ENCODE measurements around the gene SLC44A5. TPM values are rescaled to one million over a fixed set of nuclear protein-coding genes. Genes with fewer than 3 reads are reported as not detected.

Gene SLC44A5
- total RNA-seq, 1 donor from 2014 or later = 15.4 TPM

- Mint-ChIP-seq H3K4me1 (ENCODE audit: low read depth, unreplicated experiment) (peaks cover 34% of the 10 kb centered on the region), H3K9me3 (ENCODE audit: unreplicated experiment) (peaks cover 1% of the 10 kb centered on the region), H3K27me3 (ENCODE audit: unreplicated experiment) (no peaks in the 10 kb centered on the region), H3K36me3 (ENCODE audit: unreplicated experiment) (no peaks in the 10 kb centered on the region), H3K4me3 (ENCODE audit: unreplicated experiment) (no peak overlapping the region), H3K27ac (ENCODE audit: unreplicated experiment) (no peak overlapping the region)
- DNase-seq = no peak
- no peak for TF ChIP-seq CTCF (IDR thresholded peaks at IDR 0.05; ENCODE audit: partially characterized antibody, unreplicated experiment)
These were observed 300.8 kb downstream of the SLC44A5 start for GRCh38 chr1:75310067-75310466.

GRCh38 chr1:75308365-75308764, 302.5 kb downstream of the SLC44A5 start:
- no peak for DNase-seq
- H3K36me3 Mint-ChIP-seq (ENCODE audit: unreplicated experiment) = no peaks in the 10 kb centered on the region
- TF ChIP-seq CTCF (IDR thresholded peaks at IDR 0.05; ENCODE audit: partially characterized antibody, unreplicated experiment) = no peak
- H3K4me1 Mint-ChIP-seq (ENCODE audit: low read depth, unreplicated experiment) = peaks cover 24% of the 10 kb centered on the region
- no peak overlapping the region for H3K4me3 Mint-ChIP-seq (ENCODE audit: unreplicated experiment)
- peaks cover 1% of the 10 kb centered on the region for H3K9me3 Mint-ChIP-seq (ENCODE audit: unreplicated experiment)
- no peaks in the 10 kb centered on the region for H3K27me3 Mint-ChIP-seq (ENCODE audit: unreplicated experiment)
- no peak overlapping the region for H3K27ac Mint-ChIP-seq (ENCODE audit: unreplicated experiment)

- Mint-ChIP-seq H3K4me3 (ENCODE audit: unreplicated experiment) (no peak overlapping the region), H3K4me1 (ENCODE audit: low read depth, unreplicated experiment) (peaks cover 9% of the 10 kb centered on the region), H3K27me3 (ENCODE audit: unreplicated experiment) (peaks cover 2% of the 10 kb centered on the region), H3K36me3 (ENCODE audit: unreplicated experiment) (no peaks in the 10 kb centered on the region), H3K27ac (ENCODE audit: unreplicated experiment) (peak overlapping the region; percentile 1), H3K9me3 (ENCODE audit: unreplicated experiment) (no peaks in the 10 kb centered on the region)
- TF ChIP-seq CTCF (IDR thresholded peaks at IDR 0.05; ENCODE audit: partially characterized antibody, unreplicated experiment) = no peak
- no peak for DNase-seq
These were observed 305.9 kb downstream of the SLC44A5 start for GRCh38 chr1:75305061-75305460.

- no peaks in the 10 kb centered on the region for H3K9me3 Mint-ChIP-seq (ENCODE audit: unreplicated experiment)
- TF ChIP-seq CTCF (IDR thresholded peaks at IDR 0.05; ENCODE audit: partially characterized antibody, unreplicated experiment) = no peak
These were observed 317.6 kb downstream of the SLC44A5 start for GRCh38 chr1:75293270-75293669.

GRCh38 chr1:75292013-75292412, 318.9 kb downstream of the SLC44A5 start:
- H3K27ac Mint-ChIP-seq (ENCODE audit: unreplicated experiment) = no peak overlapping the region
- TF ChIP-seq CTCF (IDR thresholded peaks at IDR 0.05; ENCODE audit: partially characterized antibody, unreplicated experiment) = no peak
- H3K9me3 Mint-ChIP-seq (ENCODE audit: unreplicated experiment) = no peaks in the 10 kb centered on the region
- no peak overlapping the region for H3K4me3 Mint-ChIP-seq (ENCODE audit: unreplicated experiment)
- peaks cover 5% of the 10 kb centered on the region for H3K36me3 Mint-ChIP-seq (ENCODE audit: unreplicated experiment)
- DNase-seq = no peak
- H3K27me3 Mint-ChIP-seq (ENCODE audit: unreplicated experiment) = peaks cover 1% of the 10 kb centered on the region
- peaks cover 4% of the 10 kb centered on the region for H3K4me1 Mint-ChIP-seq (ENCODE audit: low read depth, unreplicated experiment)

More at GRCh38 chr1:75293270-75293669, 317.6 kb downstream of the SLC44A5 start:
- H3K4me1 Mint-ChIP-seq (ENCODE audit: low read depth, unreplicated experiment) = peaks cover 4% of the 10 kb centered on the region
- no peak overlapping the region for H3K4me3 Mint-ChIP-seq (ENCODE audit: unreplicated experiment)
- no peak for DNase-seq
- H3K27me3 Mint-ChIP-seq (ENCODE audit: unreplicated experiment) = peaks cover 1% of the 10 kb centered on the region
- no peaks in the 10 kb centered on the region for H3K36me3 Mint-ChIP-seq (ENCODE audit: unreplicated experiment)
- no peak overlapping the region for H3K27ac Mint-ChIP-seq (ENCODE audit: unreplicated experiment)

Measured in glutamatergic neuron (in vitro differentiated cells).